ENCODE data around the gene CRTC3.
"Not testable (repeated sequence)": the region's sequence is repeated elsewhere in the genome, so short reads cannot be mapped to it uniquely, and the experiment has no call there.

Gene CRTC3

DNA sequence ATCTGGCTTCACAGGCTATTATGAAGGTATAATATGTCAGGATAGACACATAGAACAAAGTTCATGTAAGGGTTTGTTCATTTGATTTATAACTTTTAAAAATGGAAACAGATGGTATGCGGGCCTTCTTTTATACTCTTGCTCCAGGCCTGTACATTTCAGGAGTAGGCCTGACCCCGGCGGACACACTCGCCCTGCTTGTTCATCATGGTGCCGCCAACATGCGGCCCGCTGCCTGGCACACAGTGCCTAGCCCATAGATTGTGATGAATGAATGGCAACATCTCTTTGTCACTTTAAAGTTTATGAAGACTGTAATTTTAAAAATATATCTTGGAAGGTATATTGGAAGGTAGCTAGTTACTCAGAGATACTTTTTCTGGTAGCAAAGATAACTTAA is 95.3 kb downstream of the CRTC3 start:
- no peak for DNase-seq (ENCODE audit: low read depth)
- H3K4me3 ChIP-seq (ENCODE audit: low read depth, low read length) = no peak overlapping the region
- TF ChIP-seq CTCF (IDR thresholded peaks at IDR 0.05; ENCODE audit: low read depth, low read length, missing control alignments) = no peak

DNA sequence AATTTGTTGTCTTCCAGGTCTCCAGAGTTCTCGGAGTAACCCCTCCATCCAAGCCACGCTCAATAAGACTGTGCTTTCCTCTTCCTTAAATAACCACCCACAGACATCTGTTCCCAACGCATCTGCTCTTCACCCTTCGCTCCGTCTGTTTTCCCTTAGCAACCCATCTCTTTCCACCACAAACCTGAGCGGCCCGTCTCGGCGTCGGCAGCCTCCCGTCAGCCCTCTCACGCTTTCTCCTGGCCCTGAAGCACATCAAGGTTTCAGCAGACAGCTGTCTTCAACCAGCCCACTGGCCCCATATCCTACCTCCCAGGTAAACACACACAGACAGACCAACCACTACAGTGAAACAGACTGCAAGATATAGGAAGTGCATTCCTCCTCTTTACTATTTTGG is 99.5 kb downstream of the CRTC3 start:
- TF ChIP-seq CTCF (IDR thresholded peaks at IDR 0.05; ENCODE audit: low read depth, low read length, missing control alignments) = no peak
- no peak for DNase-seq (ENCODE audit: low read depth)
- no peak overlapping the region for H3K4me3 ChIP-seq (ENCODE audit: low read depth, low read length)

GRCh38 chr15:90633360-90633759 is 103.6 kb downstream of the CRTC3 start:
- no peak for TF ChIP-seq CTCF (IDR thresholded peaks at IDR 0.05; ENCODE audit: low read depth, low read length, missing control alignments)
- H3K4me3 ChIP-seq (ENCODE audit: low read depth, low read length) = no peak overlapping the region
- no peak for DNase-seq (ENCODE audit: low read depth)

DNA sequence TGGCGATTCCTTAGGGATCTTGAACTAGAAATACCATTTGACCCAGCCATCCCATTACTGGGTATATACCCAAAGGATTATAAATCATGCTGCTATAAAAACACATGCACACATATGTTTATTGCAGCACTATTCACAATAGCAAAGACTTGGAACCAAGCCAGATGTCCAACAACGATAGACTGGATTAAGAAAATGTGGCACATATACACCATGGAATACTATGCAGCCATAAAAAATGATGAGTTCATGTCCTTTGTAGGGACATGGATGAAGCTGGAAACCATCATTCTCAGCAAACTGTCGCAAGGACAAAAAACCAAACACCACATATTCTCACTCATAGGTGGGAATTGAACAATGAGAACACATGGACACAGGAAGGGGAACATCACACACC is 107.3 kb downstream of the CRTC3 start:
- not testable (repeated sequence) for H3K4me3 ChIP-seq (ENCODE audit: low read depth, low read length); DNase-seq (ENCODE audit: low read depth)

- no peak for TF ChIP-seq CTCF (IDR thresholded peaks at IDR 0.05; ENCODE audit: low read depth, low read length, missing control alignments)
- DNase-seq (ENCODE audit: low read depth) = no peak
- no peak overlapping the region for H3K4me3 ChIP-seq (ENCODE audit: low read depth, low read length)
Observed at GRCh38 chr15:90637693-90638092, 108.0 kb downstream of the CRTC3 start.

DNA sequence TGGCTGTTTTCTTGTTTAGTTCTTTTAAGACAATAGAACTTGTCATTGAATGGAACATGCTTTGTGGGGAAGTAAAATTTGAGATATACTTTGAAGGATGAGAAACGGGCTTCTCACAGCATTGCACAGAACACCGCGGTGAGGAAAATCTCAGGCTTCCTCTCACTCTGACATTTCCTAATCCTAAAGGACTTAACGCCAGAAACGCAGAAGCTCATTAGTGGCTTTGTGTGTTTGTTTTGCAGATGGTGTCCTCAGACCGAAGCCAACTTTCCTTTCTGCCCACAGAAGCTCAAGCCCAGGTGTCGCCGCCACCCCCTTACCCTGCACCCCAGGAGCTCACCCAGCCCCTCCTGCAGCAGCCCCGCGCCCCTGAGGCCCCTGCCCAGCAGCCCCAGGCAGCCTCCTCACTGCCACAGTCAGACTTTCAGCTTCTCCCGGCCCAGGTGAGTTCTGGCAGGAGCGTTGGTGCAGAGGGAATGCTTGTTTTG is 108.5 kb downstream of the CRTC3 start:
- no peak overlapping the region for H3K4me3 ChIP-seq (ENCODE audit: low read depth, low read length)
- DNase-seq (ENCODE audit: low read depth) = no peak
- TF ChIP-seq CTCF (IDR thresholded peaks at IDR 0.05; ENCODE audit: low read depth, low read length, missing control alignments) = no peak

GRCh38 chr15:90638963-90639362 is 109.2 kb downstream of the CRTC3 start:
- no peak overlapping the region for H3K4me3 ChIP-seq (ENCODE audit: low read depth, low read length)
- TF ChIP-seq CTCF (IDR thresholded peaks at IDR 0.05; ENCODE audit: low read depth, low read length, missing control alignments) = no peak
- DNase-seq (ENCODE audit: low read depth) = no peak

DNA sequence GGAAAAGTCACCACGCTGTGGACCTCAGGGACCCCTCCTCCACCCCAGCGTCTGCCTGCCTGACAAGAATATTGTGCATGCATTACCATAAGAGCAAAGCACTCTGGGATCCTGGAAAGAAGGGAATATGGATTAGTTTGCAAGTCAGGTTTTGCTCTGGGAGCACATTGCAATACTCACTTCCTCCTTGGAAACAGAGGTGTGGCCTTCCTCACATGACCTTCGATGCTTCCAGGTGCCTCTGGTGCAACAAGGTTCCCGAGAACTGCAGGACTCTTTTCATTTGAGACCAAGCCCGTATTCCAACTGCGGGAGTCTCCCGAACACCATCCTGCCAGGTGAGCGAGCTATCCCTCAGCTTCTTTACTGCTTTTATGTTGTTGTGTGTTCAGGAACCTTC is 111.1 kb downstream of the CRTC3 start:
- DNase-seq (ENCODE audit: low read depth) = no peak
- no peak overlapping the region for H3K4me3 ChIP-seq (ENCODE audit: low read depth, low read length)
- no peak for TF ChIP-seq CTCF (IDR thresholded peaks at IDR 0.05; ENCODE audit: low read depth, low read length, missing control alignments)
